ENCODE measurements around the gene PRKCQ.
"Not testable (repeated sequence)": the region's sequence is repeated elsewhere in the genome, so short reads cannot be mapped to it uniquely, and the experiment has no call there.

PRKCQ gene

DNA sequence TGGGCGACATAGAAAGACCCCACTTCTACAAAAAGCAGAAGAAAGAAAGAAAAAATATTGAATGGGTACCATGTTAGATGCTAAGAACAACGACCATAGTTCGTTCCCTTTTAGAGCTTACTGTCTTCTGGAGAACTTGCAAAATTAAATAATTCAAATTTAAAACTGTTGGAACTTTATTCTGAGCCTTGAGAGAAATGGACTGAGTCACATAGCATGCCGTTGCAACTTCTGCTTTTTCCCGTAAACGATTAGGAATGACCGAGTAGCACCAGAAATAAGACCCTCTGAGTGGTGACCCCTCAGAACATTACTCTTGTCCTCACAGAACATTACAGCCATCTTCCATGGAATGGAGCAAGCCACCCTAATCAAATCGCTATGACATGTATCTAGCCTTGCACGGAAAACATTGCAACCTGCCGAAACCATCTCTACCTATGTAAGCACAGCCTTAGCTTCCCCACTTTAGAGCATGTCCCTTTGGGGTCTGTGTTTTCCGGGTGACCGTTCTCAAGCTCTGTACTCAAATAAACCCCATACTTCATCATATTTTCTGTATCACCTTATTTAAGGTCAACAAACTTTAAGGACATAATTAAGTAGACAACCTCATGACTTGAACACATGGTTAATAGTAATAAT lies 179.1 kb downstream of the PRKCQ start:
- no peak for DNase-seq

DNA sequence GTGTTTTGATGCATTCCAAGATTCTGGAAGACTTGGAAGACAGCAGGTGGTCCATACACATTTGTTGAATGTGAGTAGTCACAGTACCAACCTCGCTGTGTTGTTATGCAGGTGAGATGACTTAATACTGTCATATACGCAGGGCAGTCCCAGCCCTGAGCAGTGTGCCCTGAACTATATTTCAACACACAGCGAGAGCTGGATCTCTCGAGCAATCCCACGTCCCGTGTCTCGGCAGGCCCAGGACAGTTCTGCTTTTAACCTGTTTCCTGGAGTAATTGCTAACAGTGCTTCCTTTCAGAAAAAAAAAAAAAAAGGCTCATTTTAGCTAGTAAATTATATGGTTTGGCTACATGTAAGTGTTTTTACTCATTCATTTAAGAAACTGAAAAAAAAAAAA lies 179.7 kb downstream of the PRKCQ start:
- no peak for DNase-seq

DNA sequence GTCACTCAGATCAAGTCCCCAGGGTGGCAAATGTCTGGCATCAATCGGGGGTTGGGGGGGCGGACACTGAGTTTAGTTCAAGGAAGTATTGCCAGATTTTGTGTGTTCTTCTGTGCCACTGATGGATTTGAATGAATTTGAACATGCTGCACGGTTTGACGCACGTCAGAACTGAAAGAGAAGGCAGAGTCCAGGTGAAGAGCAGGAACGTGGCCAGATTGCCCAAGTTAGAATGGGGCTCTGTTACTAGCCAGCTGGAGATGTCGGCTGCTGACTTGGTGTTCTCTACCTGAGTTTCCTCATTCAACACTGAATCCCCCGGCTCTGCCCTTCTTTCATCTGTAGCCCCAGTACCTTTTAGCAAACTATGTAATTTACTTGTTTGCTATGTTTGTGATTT lies 180.2 kb downstream of the PRKCQ start:
- DNase-seq, result no peak

DNA sequence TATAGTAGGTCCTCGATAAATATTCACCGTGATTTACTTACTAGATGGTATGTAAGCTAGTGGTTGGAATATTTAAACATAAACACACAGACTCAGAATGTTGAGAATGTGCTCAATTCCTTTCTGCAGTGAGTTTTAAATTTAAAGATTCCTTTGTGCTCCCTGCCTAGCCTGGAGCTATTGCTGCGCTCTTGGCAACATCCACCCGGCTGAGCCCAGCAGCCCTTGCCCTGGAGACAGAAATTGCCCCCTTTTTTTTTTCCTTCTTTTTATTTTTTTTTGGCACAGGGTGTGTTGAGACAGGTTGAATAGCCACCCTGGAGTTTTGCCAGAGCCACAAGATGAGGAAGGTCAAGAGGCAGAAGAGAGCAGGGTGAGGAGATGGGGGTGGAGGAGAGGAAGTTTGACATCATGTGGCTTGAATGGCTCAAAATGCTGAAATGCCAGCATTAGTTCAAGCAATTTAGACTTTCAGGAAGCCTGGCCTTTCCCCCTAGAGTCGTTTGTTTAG lies 180.8 kb downstream of the PRKCQ start:
- no peak for DNase-seq

DNA sequence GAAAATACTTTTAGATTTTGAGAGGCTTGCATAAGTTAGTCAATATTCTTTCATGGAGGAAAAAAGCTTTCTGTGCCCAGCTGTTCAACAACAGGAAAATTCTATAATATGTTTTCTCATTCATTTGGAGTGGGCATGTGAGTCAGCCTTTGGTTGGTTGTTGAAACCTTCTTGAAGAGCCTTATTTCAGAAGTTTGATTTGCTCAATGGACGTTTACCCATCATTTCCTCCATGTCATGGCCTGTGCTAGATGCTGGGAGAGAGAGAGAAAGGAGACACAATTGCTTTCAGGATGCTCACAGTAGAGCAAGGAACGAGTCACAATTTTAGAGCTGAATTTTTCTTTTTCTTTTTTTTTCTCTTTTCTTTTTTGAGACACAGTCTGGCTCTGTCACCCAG lies 181.7 kb downstream of the PRKCQ start:
- DNase-seq, result no peak

DNA sequence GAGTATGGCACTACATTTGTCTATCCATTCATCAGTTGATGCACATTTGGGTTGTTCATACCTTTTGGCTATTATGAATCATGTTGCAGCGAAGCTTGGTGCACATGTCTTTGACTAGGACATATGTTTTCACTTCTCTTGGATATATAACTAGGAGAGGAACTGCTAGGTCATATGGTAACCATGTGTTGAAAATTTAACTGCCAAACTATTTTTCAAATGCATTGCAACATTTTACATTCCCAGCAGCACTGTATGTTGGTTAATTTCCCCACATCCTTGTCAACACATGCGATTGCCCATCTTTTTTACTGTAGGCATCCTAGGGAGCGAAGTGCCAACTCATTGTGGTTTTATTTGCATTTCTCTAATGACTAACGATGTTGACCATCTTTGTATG lies 183.4 kb downstream of the PRKCQ start:
- no peak for DNase-seq

DNA sequence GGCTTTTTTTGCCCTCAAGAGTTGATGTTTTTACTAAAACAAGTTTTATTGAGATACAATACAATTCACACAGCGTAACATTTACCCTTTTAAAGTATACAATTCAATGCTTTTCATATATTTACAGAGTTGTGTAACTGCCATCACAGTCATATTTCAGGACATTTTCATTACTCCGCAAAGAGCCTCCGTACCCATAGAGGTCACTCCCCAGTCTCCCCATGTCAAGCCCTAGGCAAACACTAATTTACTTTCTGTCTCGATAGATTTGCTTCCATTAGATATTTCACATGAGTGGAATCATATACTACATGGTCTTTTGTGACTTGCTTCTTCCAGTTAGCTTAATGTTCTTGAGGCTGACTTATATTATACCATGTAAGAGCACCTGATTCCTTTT lies 183.8 kb downstream of the PRKCQ start:
- no peak for DNase-seq

DNA sequence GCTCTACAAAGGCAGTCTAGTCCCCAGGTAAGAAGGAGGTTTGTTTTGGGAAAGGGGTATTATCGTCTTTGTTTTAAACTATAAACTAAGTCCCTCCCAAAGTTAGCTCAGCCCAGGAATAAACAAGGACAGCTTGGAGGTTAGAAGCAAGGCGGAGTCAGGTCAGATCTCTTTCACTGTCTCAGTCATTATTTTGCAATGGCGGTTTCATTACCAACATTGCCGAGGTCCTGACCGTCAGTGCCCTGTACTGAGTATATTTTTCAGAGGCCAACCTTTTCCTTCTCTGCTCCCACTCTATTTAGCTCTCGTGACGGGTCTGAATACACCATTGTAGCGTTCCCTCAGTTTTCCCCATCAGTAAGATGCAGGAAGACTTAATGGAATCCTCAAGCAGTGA lies 184.5 kb downstream of the PRKCQ start:
- DNase-seq, result no peak

DNA sequence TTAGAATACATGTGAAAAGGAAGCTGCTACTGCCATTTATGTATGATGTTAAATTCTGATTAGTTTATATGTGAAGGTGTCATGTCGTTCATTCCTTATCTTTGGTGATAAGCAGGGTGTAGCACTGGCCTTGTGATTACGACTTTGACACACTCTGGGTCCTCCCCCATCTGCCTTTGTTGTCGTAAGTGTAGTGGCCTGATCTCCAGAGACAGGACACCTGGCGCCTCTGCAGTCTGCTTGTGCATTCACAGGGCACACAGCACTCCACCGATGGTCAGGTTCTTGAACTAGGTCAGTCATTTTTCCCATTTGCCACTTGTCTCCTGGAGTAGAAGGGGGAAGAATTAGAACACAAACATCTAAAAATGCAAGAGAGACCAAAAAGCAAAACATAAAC lies 186.0 kb downstream of the PRKCQ start:
- DNase-seq, result no peak

DNA sequence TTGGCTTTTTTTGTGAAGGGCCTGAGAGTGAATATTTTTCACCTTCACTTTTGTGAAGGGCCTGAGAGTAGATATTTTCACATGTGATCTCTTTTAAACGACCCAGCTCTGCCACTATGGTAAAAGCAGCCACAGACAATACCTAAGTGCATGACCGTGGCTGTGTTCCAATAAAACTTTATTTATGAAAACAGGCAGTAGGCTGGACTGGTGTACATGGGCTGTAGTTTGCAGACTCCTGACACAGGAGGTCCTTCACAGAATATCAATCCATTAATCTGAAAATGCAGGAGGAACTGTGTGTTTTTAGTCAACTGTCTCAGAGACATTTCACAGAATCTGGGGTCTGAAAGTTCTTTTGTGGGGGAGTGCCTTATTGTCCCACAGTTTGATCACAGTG lies 186.9 kb downstream of the PRKCQ start:
- DNase-seq, result no peak

DNA sequence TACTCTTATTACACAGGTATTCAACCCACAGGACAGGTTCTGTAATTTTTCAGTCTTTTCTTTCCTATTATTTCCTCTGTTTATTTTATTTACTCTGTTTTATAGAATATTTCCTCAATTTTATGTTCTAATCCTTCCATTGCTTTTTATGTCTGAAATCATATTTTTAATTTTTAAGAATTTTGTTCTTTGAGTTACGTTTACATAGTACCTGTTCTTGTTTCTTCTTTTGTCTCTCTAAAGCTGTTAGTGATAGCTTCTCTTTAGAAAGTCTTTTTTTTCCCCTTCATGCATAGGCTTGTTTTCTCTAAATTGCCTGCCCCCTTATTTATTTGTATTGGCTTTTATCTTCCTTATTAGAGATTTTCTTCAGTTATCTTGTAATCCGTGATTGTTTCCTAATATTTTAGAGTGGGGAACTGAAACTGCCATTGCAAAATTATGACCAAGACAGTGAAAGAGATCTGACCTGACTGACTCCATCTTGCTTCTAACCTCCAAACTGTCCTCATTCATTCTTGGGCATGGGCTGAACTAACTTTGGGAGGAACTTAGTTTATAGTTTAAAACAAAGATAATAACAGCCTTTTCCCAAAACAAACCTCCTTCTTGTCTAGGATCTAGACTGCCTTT lies 189.7 kb downstream of the PRKCQ start:
- no peak for DNase-seq

DNA sequence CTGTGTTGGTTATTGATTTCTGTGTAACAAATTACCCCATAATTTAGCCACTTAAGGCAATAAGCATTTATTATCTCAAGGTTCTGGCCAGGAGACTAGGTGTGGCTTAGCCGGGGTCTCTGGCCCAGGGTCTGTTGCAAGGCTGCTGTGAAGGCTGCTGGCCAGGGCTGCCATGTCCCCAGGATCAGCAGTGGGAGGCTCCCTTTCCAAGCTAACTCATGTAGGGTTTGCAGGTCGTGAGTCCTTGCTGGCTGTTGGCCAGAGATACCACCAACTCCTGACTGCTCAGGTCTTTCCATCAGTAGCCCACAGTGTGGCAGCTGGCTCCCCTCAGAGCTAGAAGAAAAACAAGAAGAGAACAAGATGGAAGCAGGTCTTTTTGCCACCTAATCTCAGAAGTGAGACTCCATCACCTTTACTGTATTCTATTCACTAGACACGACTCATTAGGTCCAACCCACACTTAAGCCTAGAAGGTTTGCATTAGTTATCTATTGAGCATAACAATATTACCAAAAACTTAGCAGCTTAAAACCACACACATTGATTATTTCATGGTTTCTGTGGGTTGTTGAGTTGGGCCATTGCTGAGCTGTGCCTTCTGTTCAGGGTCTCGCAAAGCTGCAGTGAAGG lies 191.7 kb downstream of the PRKCQ start:
- DNase-seq, result no peak

DNA sequence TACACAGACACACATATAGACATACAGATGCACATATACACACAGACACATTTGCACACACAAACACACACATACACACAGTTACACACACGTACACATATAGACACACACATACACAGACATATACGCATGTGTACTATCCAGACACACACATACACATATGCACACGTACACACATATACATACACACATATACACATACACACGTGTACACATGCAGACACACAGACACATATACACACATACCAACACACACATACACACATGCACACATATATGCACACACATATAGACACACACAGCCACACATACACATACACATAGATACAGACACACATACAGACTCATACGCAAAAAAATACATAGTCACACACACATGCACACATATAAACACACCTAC lies 193.1 kb downstream of the PRKCQ start:
- DNase-seq, result no peak

DNA sequence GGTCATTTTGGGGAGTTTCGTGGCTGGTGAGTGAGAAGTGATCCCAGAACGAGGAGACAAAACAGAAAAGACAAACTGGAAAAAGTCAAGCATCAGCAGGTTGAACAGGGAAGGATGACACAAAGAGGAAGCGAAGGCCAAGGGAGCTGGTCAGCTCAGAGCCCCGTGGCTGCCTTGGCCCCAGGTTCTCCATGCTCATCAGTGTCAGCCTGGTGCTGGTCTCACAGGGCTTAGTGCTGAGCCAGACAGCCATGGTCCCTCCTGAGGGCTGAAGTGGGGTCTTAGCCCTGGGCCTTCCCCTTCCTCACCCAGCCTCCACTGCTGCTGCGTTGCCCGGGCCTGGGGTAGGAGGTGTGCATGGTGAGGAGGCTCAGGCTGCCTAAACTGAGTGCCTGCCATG lies 193.7 kb downstream of the PRKCQ start:
- DNase-seq, result no peak

DNA sequence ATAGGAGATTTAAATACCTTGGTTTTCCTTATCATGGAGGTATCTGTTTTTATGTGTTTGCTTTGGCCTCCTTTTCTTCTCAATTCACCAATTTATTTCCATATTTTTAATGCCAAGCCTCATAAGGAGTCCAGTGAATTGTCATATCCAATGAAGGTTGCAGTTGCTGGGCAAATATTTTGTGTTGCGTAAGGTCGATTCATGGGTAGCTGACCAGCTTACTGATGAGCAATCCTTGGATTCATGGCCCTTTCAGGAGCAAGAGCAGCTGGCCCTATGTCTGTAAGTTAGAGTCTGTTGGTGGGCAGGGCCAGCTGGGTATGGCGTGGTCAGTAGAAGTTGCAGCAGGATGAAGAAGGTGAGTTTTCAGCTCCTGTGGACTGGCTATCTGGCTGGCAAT lies 194.4 kb downstream of the PRKCQ start:
- DNase-seq, result no peak

DNA sequence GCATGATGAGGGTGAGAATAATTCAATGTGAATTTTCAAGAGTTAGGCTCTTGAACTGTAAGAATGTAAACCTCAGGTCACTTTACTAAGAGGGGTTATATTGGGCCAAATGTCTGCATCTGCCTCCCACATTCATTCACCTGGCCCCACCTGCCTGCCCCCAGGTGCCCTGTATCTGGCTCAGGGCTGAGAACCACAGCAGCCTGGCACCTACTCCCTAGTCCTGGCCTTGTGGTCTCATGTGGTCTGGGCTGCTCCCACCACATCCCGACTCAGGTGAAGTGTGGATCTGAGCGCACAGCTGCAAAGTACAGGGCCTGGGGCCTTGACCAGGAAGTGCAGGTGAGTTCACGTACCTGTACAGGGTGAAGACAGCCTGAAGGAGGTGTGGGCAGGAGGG lies 195.2 kb downstream of the PRKCQ start:
- DNase-seq, result no peak

DNA sequence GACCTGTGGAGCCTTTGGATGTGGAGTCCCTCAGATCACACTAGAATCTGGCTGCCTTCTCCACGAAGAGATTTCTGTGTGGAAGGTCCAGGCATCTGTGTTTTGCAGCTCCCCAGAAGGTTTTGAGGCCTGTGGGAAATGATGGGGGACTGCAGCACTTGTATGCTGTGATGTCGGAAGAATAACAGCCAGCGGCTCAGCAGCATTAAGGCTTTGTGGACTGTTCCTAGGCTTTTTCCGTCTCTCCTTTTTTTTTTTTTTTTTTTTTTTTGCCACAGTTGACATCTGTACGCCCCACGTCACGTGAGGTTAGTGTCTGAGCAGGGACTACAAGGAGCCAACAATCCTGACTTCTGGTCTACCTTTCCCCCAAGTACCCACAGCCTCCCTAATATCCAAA lies 196.0 kb downstream of the PRKCQ start:
- no peak for DNase-seq

DNA sequence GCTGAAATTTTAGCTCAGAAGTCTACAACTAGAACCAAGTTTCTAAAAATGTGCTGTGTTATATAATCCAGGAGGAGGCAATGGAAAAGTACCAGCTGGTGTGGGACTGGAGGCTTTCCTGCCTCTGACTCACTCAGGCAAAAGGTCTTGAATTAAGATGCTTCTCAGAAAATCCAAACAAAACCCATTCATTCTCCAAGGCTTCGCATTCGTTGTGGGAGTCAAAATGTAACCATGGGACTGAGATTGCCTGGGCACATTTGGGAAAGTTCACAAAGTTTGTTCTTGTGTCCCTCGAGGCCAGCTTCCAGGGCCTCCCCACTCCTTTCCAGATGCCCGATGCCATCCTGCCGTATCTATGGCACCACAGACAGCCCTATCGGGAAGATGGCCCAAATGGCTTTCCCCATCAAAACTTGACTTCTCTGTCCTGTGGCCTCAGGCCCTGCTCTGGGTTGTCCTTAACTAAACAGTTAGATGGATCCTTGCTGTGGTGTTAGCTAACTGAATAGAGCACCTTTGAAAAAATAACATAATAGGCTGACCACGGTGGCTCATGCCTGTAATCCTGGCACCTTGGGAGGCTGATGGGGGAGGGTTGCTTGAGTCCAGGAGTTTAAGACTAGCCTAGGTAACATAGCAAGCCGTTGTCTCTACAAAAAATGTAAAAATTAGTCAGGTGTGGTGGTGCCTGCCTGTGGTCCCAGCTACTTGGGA lies 196.8 kb downstream of the PRKCQ start:
- no peak for DNase-seq

DNA sequence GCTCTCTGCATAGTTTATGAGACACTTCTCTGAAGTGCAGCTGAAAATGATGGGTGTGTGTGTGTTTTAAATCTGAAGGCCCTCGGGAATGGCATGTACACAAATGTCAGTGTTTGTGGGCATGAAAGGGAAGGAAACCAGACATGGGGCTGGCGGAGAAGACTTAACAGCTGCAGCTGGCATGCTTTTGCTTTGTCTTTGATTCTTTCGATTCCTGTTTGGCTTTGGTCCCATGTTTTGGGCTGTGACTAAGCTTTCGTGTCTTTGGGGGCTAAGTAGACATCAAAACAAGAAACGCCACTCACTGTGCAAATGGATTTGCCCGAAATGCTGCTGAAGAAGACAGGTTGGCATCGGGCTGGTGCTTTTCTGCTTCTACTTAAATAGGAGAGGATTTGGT lies 198.0 kb downstream of the PRKCQ start:
- DNase-seq, result no peak

DNA sequence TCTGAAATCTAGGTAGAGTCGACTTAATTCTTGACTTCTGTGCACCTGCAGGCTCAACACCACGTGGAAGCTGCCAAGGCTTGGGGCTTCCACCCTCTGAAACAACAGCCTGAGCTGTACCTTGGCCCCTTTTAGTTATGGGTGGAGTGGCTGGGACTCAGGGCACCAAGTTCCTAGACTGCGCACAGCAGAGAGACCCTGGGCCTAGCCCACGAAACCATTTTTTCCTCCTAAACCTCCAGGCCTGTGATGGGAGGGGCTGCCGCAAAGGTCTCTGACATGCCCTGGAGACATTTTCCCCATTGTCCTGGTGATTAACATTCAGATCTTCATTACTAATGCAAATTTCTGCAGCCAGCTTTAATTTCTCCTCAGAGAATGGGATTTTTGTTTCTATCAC lies 199.6 kb downstream of the PRKCQ start:
- DNase-seq, result not testable (repeated sequence)

DNA sequence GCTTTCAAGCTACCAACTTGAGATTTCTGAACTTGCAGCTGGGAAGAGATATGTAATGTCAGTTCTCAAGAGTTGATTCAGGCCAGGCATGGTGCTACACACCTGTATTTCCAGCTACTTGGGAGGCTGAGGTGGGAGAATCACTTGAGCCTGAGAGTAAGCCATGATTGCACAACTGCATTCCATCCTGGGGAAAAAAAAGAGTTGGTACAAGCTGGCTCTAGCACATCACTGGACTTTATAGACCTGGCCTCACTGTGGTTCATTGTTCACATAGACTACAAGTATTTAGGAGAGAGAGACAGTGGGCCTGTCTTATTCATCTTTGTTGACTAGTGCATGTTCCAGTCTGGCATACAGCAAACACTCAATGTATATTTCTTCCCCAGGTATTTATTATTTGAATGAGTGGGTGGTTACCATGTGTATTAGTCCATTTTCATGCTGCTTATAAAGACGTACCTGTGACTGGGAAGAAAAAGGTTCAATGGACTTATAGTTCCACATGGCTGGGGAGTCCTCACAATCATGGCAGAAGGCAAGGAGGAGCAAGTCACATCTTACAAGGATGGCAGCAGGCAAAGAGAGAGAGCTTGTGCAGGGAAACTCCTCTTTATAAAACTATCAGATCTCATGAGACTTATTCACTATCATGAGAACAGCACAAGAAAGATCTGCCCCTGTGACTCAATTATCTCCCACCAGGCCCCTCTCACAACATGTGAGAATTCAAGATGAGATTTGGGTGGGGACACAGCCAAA lies 200.9 kb downstream of the PRKCQ start:
- no peak for DNase-seq

All from NCI-H1048 (cell line).